K562 (cell line): ENCODE measurements around the gene AIRE. TPM values are rescaled to one million over a fixed set of nuclear protein-coding genes. Genes with fewer than 3 reads are reported as not detected.

Experiments used
- ATAC-seq: fragments of 200-7000 bp; cut with Tn5 transposase; 3 replicates; pipeline ENCODE4 v1.9.1; 2020; ENCODE audit warnings: moderate library complexity
- BruUV-seq: library from RNA; stranded (reverse); fragments of 400-500 nt; replicated peaks from 2 replicates; lab custom pipeline; 2021; lab: Mats Ljungman, UMichigan
- CTCF ChIA-PET: fragments of 300-600 bp; formaldehyde crosslinking; extraction: SDS; loops from one replicate; lab custom pipeline; 2021; ENCODE audit warnings: low intra/inter-chr PET ratio; lab: Yijun Ruan, JAX
- POLR2A ChIA-PET: fragments of 300-600, 350-650 bp; sonication (Branson Sonifier 250); formaldehyde crosslinking; extraction: SDS; loops from one replicate; lab custom pipeline; 2021; ENCODE audit warnings: antibody characterized with exemption, inconsistent platforms; lab: Yijun Ruan, JAX
- DNase-seq, 4 experiments: peaks; one replicate each; pipeline versions ENCODE4 v3.0.0 to v3.0.0-alpha.2; 2011 to 2018; ENCODE audit warnings: low spot score in 3 of 4, mixed read lengths in 3 of 4; ENCODE audit errors: extremely low read depth in 1 of 4
- FAIRE-seq: peaks from 2 replicates; lab custom pipeline; 2011; peaks lifted over from hg19 to GRCh38; lab: Jason Lieb, UNC
- H2AFZ ChIP-seq: 2 replicates; pipeline ENCODE4 v1.6.0; 2011; ENCODE audit warnings: low read depth, low read length, control low read depth, inconsistent platforms
- H3K27ac ChIP-seq: fragments of 200-600 bp; 3 replicates; pipeline ENCODE4 v1.8.0; 2011; ENCODE audit warnings: low read depth, mild to moderate bottlenecking, control low read depth, inconsistent platforms, low read length, moderate library complexity, mixed read lengths; ENCODE audit errors: extremely low read depth
- H3K27me3 ChIP-seq, 2 experiments: fragments of 300-600 bp in 1 of 2; 2 replicates in 1 of 2; 3 replicates in 1 of 2; pipeline versions ENCODE4 v1.6.0 to v1.8.0; 2011; ENCODE audit warnings: inconsistent platforms in 2 of 2, low read length in 2 of 2, mild to moderate bottlenecking in 1 of 2, mixed read lengths in 1 of 2, moderate library complexity in 1 of 2; ENCODE audit not compliant: control insufficient read depth in 2 of 2, insufficient read depth in 2 of 2
- H3K36me3 ChIP-seq: fragments of 300-600 bp; 3 replicates; pipeline ENCODE4 v1.8.0; 2011; ENCODE audit warnings: mild to moderate bottlenecking, low read length, inconsistent platforms; ENCODE audit not compliant: control insufficient read depth, insufficient read depth
- H3K4me1 ChIP-seq, 2 experiments: fragments of 200-600 bp in 1 of 2; replicated peaks in 1 of 2; 2 replicates in 1 of 2; 3 replicates in 1 of 2; pipeline versions ENCODE4 v1.5.1 to v1.8.0; 2011; ENCODE audit warnings: inconsistent platforms in 2 of 2, low read length in 2 of 2, mild to moderate bottlenecking in 1 of 2, mixed read lengths in 1 of 2, moderate library complexity in 1 of 2; ENCODE audit not compliant: control insufficient read depth in 2 of 2, insufficient read depth in 2 of 2
- H3K4me2 ChIP-seq: 2 replicates; pipeline ENCODE4 v1.6.1; 2011; ENCODE audit warnings: low read length, control low read depth, inconsistent platforms, mixed read lengths; ENCODE audit not compliant: insufficient read depth
- H3K4me3 ChIP-seq: fragments of 200-600 bp; sonication (generic), shearing (Covaris generic); 2 replicates; pipeline ENCODE4 v1.5.1; 2016; ENCODE audit warnings: control low read depth, inconsistent platforms
- H3K79me2 ChIP-seq: fragments of 200-600 bp; 3 replicates; pipeline ENCODE4 v1.8.0; 2011; ENCODE audit warnings: low read length, inconsistent platforms; ENCODE audit not compliant: control insufficient read depth, insufficient read depth
- H3K9ac ChIP-seq, 2 experiments: 2 replicates each; pipeline versions ENCODE4 v1.6.0 to v1.6.1; 2011; ENCODE audit warnings: low read depth in 2 of 2, low read length in 2 of 2, control low read depth in 1 of 2, inconsistent platforms in 1 of 2, mild to moderate bottlenecking in 1 of 2, mixed read lengths in 1 of 2; ENCODE audit not compliant: insufficient read depth in 1 of 2
- H3K9me1 ChIP-seq: one replicate; pipeline ENCODE4 v1.6.0; 2011; ENCODE audit warnings: inconsistent platforms, mild to moderate bottlenecking, low read length, moderate library complexity; ENCODE audit not compliant: control insufficient read depth, insufficient read depth
- H3K9me3 ChIP-seq: replicated peaks from 2 replicates; pipeline ENCODE4 v1.5.1; 2011; ENCODE audit warnings: low read depth, low read length, inconsistent platforms; ENCODE audit not compliant: control insufficient read depth, insufficient read depth
- H4K20me1 ChIP-seq: replicated peaks from 2 replicates; pipeline ENCODE4 v1.6.1; 2011; ENCODE audit warnings: low read length, inconsistent platforms, mixed read lengths; ENCODE audit not compliant: control insufficient read depth, insufficient read depth
- ETV6 ChIP-seq, 3 experiments: fragments of 150-350 bp in 1 of 3; sonication (generic) in 1 of 3; formaldehyde crosslinking in 1 of 3; IDR thresholded peaks; 2 replicates each; pipeline versions ENCODE4 v1.6.1 to v1.8.0; 2014 to 2022; ENCODE audit warnings: borderline replicate concordance in 2 of 3, low read depth in 2 of 3, antibody characterized with exemption in 1 of 3, low read length in 1 of 3, mild to moderate bottlenecking in 1 of 3, missing genetic modification reagents in 1 of 3
- HMGN3 ChIP-seq: IDR thresholded peaks from 2 replicates; pipeline ENCODE4 v1.6.1; 2011; ENCODE audit warnings: borderline replicate concordance, low read depth, mild to moderate bottlenecking, mixed read lengths, low read length; ENCODE audit not compliant: insufficient read length; ENCODE audit errors: extremely low read depth
- MAX ChIP-seq: sonication (generic); formaldehyde crosslinking; IDR thresholded peaks from 2 replicates; pipeline ENCODE4 v1.9.0; 2022; ENCODE audit warnings: mild to moderate bottlenecking, missing genetic modification reagents
- MYC ChIP-seq, 2 experiments: fragments of 250-450 bp in 1 of 2; sonication (Bioruptor Pico) in 1 of 2; IDR thresholded peaks; 2 replicates each; pipeline versions ENCODE4 v1.5.1 to v1.6.1; 2012 to 2021; ENCODE audit warnings: low read depth in 2 of 2, borderline replicate concordance in 1 of 2, improper control_type of control experiment in 1 of 2, low read length in 1 of 2, mild to moderate bottlenecking in 1 of 2, moderate library complexity in 1 of 2
- REST ChIP-seq, 2 experiments: fragments of 450-650 bp; formaldehyde crosslinking in 1 of 2; IDR thresholded peaks; 2 replicates each; pipeline versions ENCODE4 v1.4.0 to v1.6.1; 2014 to 2020; ENCODE audit warnings: mild to moderate bottlenecking in 2 of 2, borderline replicate concordance in 1 of 2, low read depth in 1 of 2
- ZNF224 ChIP-seq: sonication (generic); formaldehyde crosslinking; IDR thresholded peaks from 2 replicates; pipeline ENCODE4 v1.8.0; 2022; ENCODE audit warnings: mild to moderate bottlenecking, missing genetic modification reagents
- ZNF408 ChIP-seq: fragments of 250-450 bp; sonication (Bioruptor Pico); IDR thresholded peaks from 2 replicates; pipeline ENCODE4 v1.4.0; 2020; ENCODE audit warnings: low read depth, mild to moderate bottlenecking, moderate library complexity
- WGBS: fragments of 100-300 bp; shearing (Covaris generic); methylation state at CpG from one replicate; pipeline ENCODE4 v1.1.6; 2016; ENCODE audit warnings: low coverage, mixed read lengths; ENCODE audit not compliant: insufficient coverage; ENCODE audit errors: missing lambda C conversion rate; 5-methylcytosine and 5-hydroxymethylcytosine counted together
- in situ Hi-C: fragments of 300-500 bp; cut with MboI; formaldehyde crosslinking; loops from 4 replicates; pipeline ENCODE4 v1.15.0; 2018; ENCODE audit warnings: inconsistent platforms, mixed read lengths
- intact Hi-C: fragments of 100-400 bp; cut with micrococcal nuclease; formaldehyde crosslinking; loops from 2 replicates; pipeline ENCODE4 v1.14.2; 2022
- polyA plus RNA-seq, 8 experiments: library from polyadenylated mRNA; depleted of rRNA in 4 of 8; stranded (reverse) in 5 of 8; unstranded in 3 of 8; fragments of >200 nt; fragmentation: Nextera tagmentation in 2 of 8; fragmentation: Illumina TruSeq in 1 of 8; extraction: Ambion mirVana in 2 of 8; extraction: Trizol in 1 of 8; gene quantifications; 2 replicates each; pipeline versions ENCODE4 v1.2.1 to v1.2.3, GENCODE V29; 2011 to 2014; ENCODE audit warnings: inconsistent platforms in 1 of 8, missing spikeins in 1 of 8
- total RNA-seq, 7 experiments: library from RNA; depleted of rRNA in 6 of 7; stranded (reverse); fragments of >200 nt in 6 of 7; fragmentation: Illumina TruSeq in 2 of 7; extraction: Trizol in 2 of 7; gene quantifications; 2 replicates each; pipeline versions ENCODE4 v1.2.1 to v1.2.3, GENCODE V29; 2011 to 2021; ENCODE audit warnings: low replicate concordance in 1 of 7

AIRE gene
- total and polyA plus RNA-seq, 9 of the 15 experiments (the other 6 are each of a cell fraction or from before 2014, with no cell fraction given), result 0.01 TPM; not detected in 8

GRCh38 chr21:44299458-44300261, 14.0 kb downstream of the AIRE start, which contains the start of gene PFKL (continued):
- TF ChIP-seq MAX (CRISPR knock-in tag), result peak; percentile 67
- TF ChIP-seq MYC (IDR thresholded peaks at IDR 0.05; ENCODE audit: low read depth, low read length), result 0 out of 2 replicates have a peak, but pooled peaks have one; percentile 22
- no peak for TF ChIP-seq MYC (CRISPR knock-in tag; IDR thresholded peaks at IDR 0.05; ENCODE audit: borderline replicate concordance, low read depth)

GRCh38 chr21:44300262-44300959, 14.7 kb downstream of the AIRE start:
- Histone ChIP-seq H3K4me1 (peaks cover 13 to 76% of the 10 kb centered on the region in 2 experiments), H3K36me3 (peaks cover 3% of the 10 kb centered on the region; the same call in 2 of the 3 replicates), H3K27ac (peak overlapping the region; percentile 82), H3K4me3 (peak overlapping the region; percentile 89), H4K20me1 (peaks cover 33% of the 10 kb centered on the region), H3K27me3 (no peaks in the 10 kb centered on the region), H3K79me2 (peaks cover 47% of the 10 kb centered on the region), H2AFZ (peak overlapping the region; percentile 76), H3K9me3 (no peaks in the 10 kb centered on the region), H3K9ac (peak overlapping the region; percentile 80 to 94; a peak in 3 of 4 replicates), H3K9me1 (peaks cover 11% of the 10 kb centered on the region), H3K4me2 (peak overlapping the region; percentile 87)
- POLR2A ChIA-PET, result interaction anchor here (0.6 to 1.8 kb wide), 3 partner anchors 10 to 34 kb away, joined by 3 to 6 read pairs (median 4); no protein-coding TSS in a partner anchor
- intact Hi-C loops (no loop called here), in situ Hi-C loops (no loop called here)
- DNase-seq (peak; percentile 80 to 97 (median 93)), ATAC-seq (peak; percentile 77), FAIRE-seq (peak; percentile 40)
- CTCF ChIA-PET, result no interaction called here
- BruUV-seq, result no TSS peak
- WGBS, result 2% methylated on average over 45 of the region's 67 CpGs
- TF ChIP-seq ZNF408 (CRISPR knock-in tag), result no peak
- no peak for TF ChIP-seq ZNF224
- TF ChIP-seq HMGN3, result no peak
- no peak for TF ChIP-seq REST (IDR thresholded peaks at IDR 0.05; ENCODE audit: borderline replicate concordance)
- 0 out of 2 replicates have a peak, but pooled peaks have one; percentile 42 for TF ChIP-seq REST (CRISPR knock-in tag; IDR thresholded peaks at IDR 0.05; ENCODE audit: low read depth)
- no peak for TF ChIP-seq ETV6 (IDR thresholded peaks at IDR 0.05; ENCODE audit: borderline replicate concordance in 1 of 2, low read depth in 2 of 2, low read length in 1 of 2)
- no peak for TF ChIP-seq ETV6 (CRISPR knock-in tag; IDR thresholded peaks at IDR 0.05; ENCODE audit: borderline replicate concordance)
